GM19395 (cell line): ENCODE results near the gene TAL1.

ENCODE experiments used
- ATAC-seq: cut with Tn5 transposase; IDR thresholded peaks from one replicate; pipeline ENCODE4 v1.9.1; 2021; ENCODE audit warnings: mild to moderate bottlenecking, moderate library complexity; ENCODE audit not compliant: unreplicated experiment

The TAL1 gene

DNA sequence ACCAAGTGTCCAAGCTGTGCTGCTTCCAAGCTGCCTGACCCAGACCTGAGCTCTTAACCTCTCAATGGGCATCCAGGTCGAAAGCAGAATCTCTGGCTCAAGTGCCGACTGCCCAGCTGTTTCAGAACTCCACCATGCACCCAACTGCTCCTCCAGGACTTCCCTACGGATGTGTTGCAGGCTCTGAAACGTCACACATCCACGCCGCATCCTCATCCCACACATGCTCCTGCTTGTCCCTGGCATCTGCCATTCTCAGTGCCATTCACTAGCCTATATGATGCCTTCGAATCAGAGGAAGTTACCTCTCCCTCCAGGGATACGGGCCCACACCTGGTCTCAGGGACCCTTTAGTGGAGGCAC is 53.4 kb downstream of the TAL1 start:
- no peak for ATAC-seq

DNA sequence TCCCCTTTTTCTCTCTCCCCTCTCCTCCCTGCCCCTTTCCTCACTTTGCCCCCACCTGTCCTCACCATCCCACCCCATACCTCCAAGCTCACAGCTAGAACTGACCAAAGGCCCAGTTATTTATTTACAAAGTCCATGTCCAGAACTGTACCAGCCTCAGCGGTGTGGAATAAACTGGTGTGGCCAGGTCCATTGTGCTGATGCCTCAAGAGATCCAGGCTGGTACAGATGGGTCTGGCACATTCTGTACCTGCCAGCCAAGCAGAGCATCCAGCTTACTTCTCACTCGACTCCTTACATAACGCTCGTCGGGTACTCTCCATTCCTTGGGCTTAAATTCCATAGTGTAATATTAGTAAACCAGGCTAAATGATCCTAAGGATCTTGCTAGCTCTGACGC is 54.0 kb downstream of the TAL1 start:
- ATAC-seq = no peak

DNA sequence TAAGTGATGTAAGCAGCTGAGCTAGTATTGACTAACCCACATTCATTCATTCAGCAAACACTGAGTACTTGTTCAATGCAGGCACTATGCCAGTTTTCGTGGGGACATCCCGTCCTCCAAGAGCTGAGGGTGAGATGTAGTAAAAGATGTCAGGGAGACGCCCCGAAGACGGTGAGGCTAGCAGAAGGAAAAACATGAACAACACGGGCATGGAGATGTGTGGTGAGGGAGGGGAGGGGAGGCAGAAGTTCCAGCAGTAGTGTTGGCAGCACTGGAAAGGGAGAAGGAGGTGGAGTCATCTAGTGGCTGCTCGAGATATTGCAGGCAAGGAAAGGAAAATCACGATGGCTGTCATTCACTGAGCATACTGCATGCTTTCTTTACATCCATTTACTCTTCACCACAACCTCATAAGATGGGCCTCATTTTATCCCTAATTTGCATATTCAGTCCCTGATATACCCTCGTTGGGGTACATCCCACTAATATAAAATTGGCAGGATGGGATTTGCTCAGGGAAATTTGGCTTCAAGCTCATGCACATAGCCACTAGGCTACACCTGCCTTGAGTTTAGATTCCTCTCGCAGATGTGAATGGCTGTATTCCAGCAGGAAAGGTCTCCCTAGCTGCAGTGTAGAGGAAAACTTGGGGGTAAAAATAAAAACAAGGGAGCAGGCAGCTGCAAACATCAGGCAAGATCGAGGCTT is 56.6 kb downstream of the TAL1 start:
- peak; percentile 49 for ATAC-seq

DNA sequence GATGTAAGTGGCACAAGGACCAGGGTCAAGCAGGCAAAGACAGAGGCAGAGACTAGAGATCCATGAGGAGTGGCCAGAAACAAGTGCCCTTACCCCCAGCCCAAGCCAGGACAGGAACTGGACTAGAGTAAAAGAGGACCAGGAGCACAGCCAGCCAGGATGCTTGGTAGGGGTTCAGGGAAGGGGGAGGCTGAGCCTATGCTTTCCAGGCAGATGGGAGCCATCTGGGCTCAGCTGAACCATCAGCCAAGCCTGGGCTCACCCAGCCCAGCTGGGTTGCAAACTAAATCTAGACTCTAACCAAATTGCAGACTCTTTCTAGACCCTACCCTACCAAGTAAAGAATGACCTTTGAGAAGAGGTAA is 57.4 kb downstream of the TAL1 start:
- ATAC-seq = no peak

DNA sequence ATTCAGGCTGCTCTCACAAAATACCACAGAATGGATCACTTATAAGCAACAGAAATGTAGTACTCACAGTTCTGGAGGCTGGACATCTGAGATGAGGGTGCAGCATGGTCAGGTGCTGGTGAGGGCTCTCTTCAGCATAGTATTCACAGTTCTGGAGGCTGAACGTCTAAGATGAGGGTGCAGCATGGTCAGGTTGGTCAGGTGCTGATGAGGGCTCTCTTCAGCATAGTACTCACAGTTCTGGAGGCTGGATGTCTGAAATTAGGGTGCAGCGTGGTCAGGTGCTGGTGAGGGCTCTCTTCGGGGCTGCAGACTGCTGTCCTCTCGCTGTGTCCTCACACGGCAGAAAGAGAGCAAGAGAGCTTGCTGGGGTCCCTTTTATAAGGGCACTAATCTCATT is 59.2 kb downstream of the TAL1 start:
- ATAC-seq = no peak
